Astrocyte (in vitro differentiated cells and primary cell): ENCODE measurements around the gene SLC25A36. TPM values are rescaled to one million over a fixed set of nuclear protein-coding genes. Genes with fewer than 3 reads are reported as not detected.
A peak's percentile ranks its signal among the peaks of the same experiment; 100 is the strongest.

ENCODE experiments used
- DNase-seq: peaks from one replicate; pipeline ENCODE4 v3.0.0-alpha.2; 2010; ENCODE audit warnings: low read depth
- FAIRE-seq: peaks from 2 replicates; lab custom pipeline; 2011; peaks lifted over from hg19 to GRCh38; lab: Jason Lieb, UNC
- H2AFZ ChIP-seq: 2 replicates; pipeline ENCODE4 v1.6.0; 2012; ENCODE audit warnings: low read depth, low read length, inconsistent platforms
- H3K27ac ChIP-seq: 2 replicates; pipeline ENCODE4 v1.5.1; 2011; ENCODE audit warnings: low read depth, low read length, inconsistent platforms
- H3K27me3 ChIP-seq: 2 replicates; pipeline ENCODE4 v1.6.0; 2011; ENCODE audit warnings: low read length, inconsistent platforms; ENCODE audit not compliant: insufficient read depth
- H3K36me3 ChIP-seq: 2 replicates; pipeline ENCODE4 v1.5.1; 2011; ENCODE audit warnings: low read length, inconsistent platforms; ENCODE audit not compliant: insufficient read depth
- H3K4me1 ChIP-seq: 2 replicates; pipeline ENCODE4 v1.5.1; 2011; ENCODE audit warnings: low read length, inconsistent platforms; ENCODE audit not compliant: insufficient read depth
- H3K4me2 ChIP-seq: 2 replicates; pipeline ENCODE4 v1.6.0; 2012; ENCODE audit warnings: low read length, inconsistent platforms
- H3K4me3 ChIP-seq: 2 replicates; pipeline ENCODE4 v1.5.1; 2011; ENCODE audit warnings: low read depth, mild to moderate bottlenecking, low read length, inconsistent platforms; ENCODE audit not compliant: insufficient read depth
- H3K79me2 ChIP-seq: 2 replicates; pipeline ENCODE4 v1.6.0; 2012; ENCODE audit warnings: mild to moderate bottlenecking, low read length, inconsistent platforms; ENCODE audit not compliant: insufficient read depth
- H3K9ac ChIP-seq: 2 replicates; pipeline ENCODE4 v1.6.0; 2012; ENCODE audit warnings: mild to moderate bottlenecking, low read length, inconsistent platforms
- H3K9me3 ChIP-seq: 2 replicates; pipeline ENCODE4 v1.5.1; 2012; ENCODE audit warnings: low read depth, mild to moderate bottlenecking, low read length, inconsistent platforms; ENCODE audit not compliant: insufficient read depth
- H4K20me1 ChIP-seq: 2 replicates; pipeline ENCODE4 v1.6.0; 2012; ENCODE audit warnings: low read length, inconsistent platforms; ENCODE audit not compliant: insufficient read depth
- H3K27ac Mint-ChIP-seq: one replicate; pipeline ENCODE4 v1.8.0; 2021; ENCODE audit warnings: mild to moderate bottlenecking, mixed read lengths; ENCODE audit not compliant: unreplicated experiment
- H3K27me3 Mint-ChIP-seq: one replicate; pipeline ENCODE4 v1.8.0; 2021; ENCODE audit warnings: low read depth, mixed read lengths; ENCODE audit not compliant: unreplicated experiment
- H3K36me3 Mint-ChIP-seq: one replicate; pipeline ENCODE4 v1.8.0; 2021; ENCODE audit warnings: low read depth, mixed read lengths; ENCODE audit not compliant: unreplicated experiment
- H3K4me1 Mint-ChIP-seq: one replicate; pipeline ENCODE4 v1.8.0; 2021; ENCODE audit warnings: low read depth, mixed read lengths; ENCODE audit not compliant: unreplicated experiment
- H3K4me3 Mint-ChIP-seq: one replicate; pipeline ENCODE4 v1.8.0; 2021; ENCODE audit warnings: mild to moderate bottlenecking, moderate library complexity, mixed read lengths; ENCODE audit not compliant: unreplicated experiment
- H3K9me3 Mint-ChIP-seq: one replicate; pipeline ENCODE4 v1.8.0; 2021; ENCODE audit warnings: mild to moderate bottlenecking, mixed read lengths; ENCODE audit not compliant: unreplicated experiment
- EZH2 ChIP-seq: IDR thresholded peaks from 2 replicates; pipeline ENCODE4 v1.6.1; 2012; ENCODE audit warnings: mild to moderate bottlenecking, low read length, inconsistent platforms; ENCODE audit not compliant: insufficient read depth
- total RNA-seq: library from RNA; stranded (reverse); gene quantifications from 2 replicates; pipeline ENCODE4 v1.2.1, GENCODE V29; 2021
- TF ChIP-seq, protein P1 (sequence below): IDR thresholded peaks from 2 replicates; pipeline ENCODE4 v1.5.1; 2011; ENCODE audit warnings: low read depth, mild to moderate bottlenecking, inconsistent platforms, low read length, moderate library complexity; ENCODE audit not compliant: insufficient read depth

Gene SLC25A36
- total RNA-seq, 1 donor from 2014 or later: 81.0 TPM

DNA sequence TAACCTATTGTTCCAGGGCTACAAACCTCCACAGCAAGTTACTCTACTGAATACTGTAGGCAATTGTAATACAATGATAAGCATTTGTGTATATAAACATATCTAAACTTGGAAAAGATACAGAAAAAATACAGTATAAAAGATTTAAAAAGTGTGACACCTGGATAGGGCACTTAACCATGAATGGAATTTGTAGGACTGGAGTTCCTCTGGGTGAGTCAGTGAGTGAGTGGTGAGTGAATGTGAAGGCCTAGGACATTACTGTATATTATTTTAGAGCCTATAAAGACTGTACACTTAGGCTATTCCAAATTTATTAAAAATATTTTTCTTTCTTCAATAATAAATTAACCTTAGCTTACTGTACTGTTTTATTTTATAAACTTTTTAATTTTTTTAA, 38.4 kb upstream of the SLC25A36 start:
- H3K4me1 Mint-ChIP-seq: peaks cover 11% of the 10 kb centered on the region
- no peak overlapping the region for H3K27ac ChIP-seq
- H3K9me3 ChIP-seq: no peaks in the 10 kb centered on the region
- no peak overlapping the region for H3K9ac ChIP-seq
- no peaks in the 10 kb centered on the region for H3K36me3 Mint-ChIP-seq
- H3K27me3 ChIP-seq: no peaks in the 10 kb centered on the region
- H3K9me3 Mint-ChIP-seq: no peaks in the 10 kb centered on the region
- H3K27ac Mint-ChIP-seq: no peak overlapping the region
- H3K79me2 ChIP-seq: no peaks in the 10 kb centered on the region
- H3K4me1 ChIP-seq: no peaks in the 10 kb centered on the region
- no peak for FAIRE-seq
- H3K36me3 ChIP-seq: no peaks in the 10 kb centered on the region
- DNase-seq: peak; percentile 40
- H4K20me1 ChIP-seq: no peaks in the 10 kb centered on the region
- TF ChIP-seq, protein P1, sequence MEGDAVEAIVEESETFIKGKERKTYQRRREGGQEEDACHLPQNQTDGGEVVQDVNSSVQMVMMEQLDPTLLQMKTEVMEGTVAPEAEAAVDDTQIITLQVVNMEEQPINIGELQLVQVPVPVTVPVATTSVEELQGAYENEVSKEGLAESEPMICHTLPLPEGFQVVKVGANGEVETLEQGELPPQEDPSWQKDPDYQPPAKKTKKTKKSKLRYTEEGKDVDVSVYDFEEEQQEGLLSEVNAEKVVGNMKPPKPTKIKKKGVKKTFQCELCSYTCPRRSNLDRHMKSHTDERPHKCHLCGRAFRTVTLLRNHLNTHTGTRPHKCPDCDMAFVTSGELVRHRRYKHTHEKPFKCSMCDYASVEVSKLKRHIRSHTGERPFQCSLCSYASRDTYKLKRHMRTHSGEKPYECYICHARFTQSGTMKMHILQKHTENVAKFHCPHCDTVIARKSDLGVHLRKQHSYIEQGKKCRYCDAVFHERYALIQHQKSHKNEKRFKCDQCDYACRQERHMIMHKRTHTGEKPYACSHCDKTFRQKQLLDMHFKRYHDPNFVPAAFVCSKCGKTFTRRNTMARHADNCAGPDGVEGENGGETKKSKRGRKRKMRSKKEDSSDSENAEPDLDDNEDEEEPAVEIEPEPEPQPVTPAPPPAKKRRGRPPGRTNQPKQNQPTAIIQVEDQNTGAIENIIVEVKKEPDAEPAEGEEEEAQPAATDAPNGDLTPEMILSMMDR: no peak
- no peak for TF ChIP-seq EZH2
- H3K4me3 Mint-ChIP-seq: no peak overlapping the region
- no peak overlapping the region for H3K4me2 ChIP-seq
- no peak overlapping the region for H2AFZ ChIP-seq
- no peak overlapping the region for H3K4me3 ChIP-seq
- H3K27me3 Mint-ChIP-seq: peaks cover 5% of the 10 kb centered on the region

DNA sequence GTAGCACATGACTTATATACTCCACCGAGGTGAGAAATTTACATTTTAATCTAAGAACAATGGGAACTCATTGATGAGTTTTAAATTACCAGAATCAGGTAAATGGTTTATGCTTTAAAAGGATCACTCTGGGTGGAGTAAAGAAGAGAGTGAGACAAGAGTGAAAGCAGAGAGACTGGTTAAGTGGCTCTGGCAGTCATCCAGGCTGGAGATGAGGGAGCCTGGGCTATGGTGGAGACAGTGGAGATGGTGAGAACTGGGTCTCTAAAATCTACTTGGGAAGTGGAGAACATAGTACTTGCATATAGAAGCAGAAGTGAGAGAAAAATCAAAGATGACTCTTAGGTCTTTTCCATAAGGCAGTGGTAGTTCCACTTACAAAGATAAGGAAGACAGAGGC, 37.1 kb upstream of the SLC25A36 start:
- H3K4me3 Mint-ChIP-seq: no peak overlapping the region
- H2AFZ ChIP-seq: no peak overlapping the region
- no peak overlapping the region for H3K4me3 ChIP-seq
- no peaks in the 10 kb centered on the region for H4K20me1 ChIP-seq
- no peaks in the 10 kb centered on the region for H3K36me3 Mint-ChIP-seq
- no peaks in the 10 kb centered on the region for H3K9me3 ChIP-seq
- H3K4me1 ChIP-seq: no peaks in the 10 kb centered on the region
- no peak overlapping the region for H3K9ac ChIP-seq
- H3K27me3 Mint-ChIP-seq: peaks cover 5% of the 10 kb centered on the region
- H3K27ac ChIP-seq: no peak overlapping the region
- H3K4me1 Mint-ChIP-seq: peaks cover 7% of the 10 kb centered on the region
- FAIRE-seq (no peak), DNase-seq (no peak)
- H3K9me3 Mint-ChIP-seq: no peaks in the 10 kb centered on the region
- H3K36me3 ChIP-seq: no peaks in the 10 kb centered on the region
- TF ChIP-seq, protein P1: no peak
- TF ChIP-seq EZH2: no peak
- H3K4me2 ChIP-seq: no peak overlapping the region
- no peaks in the 10 kb centered on the region for H3K79me2 ChIP-seq
- no peak overlapping the region for H3K27ac Mint-ChIP-seq
- H3K27me3 ChIP-seq: no peaks in the 10 kb centered on the region

DNA sequence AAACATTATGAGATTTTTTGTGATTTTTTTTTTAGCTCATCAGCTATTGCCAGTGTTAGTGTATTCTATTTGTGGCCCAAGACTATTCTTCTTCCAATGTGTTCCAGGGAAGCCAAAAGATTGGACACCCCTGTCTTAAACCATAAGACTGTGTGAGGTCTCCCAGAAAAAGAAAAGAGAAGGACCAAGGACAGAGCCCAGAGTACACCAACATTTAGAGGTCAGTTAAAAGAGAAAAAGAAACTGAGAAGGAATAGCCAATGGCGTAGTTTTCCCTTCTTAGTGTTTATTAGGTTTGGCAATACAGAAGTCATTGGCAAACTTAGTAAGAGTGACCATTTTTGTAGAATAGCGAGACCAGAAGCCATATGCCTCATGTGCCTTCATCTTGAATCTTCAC, 36.1 kb upstream of the SLC25A36 start:
- H3K27ac ChIP-seq: no peak overlapping the region
- no peaks in the 10 kb centered on the region for H4K20me1 ChIP-seq
- no peaks in the 10 kb centered on the region for H3K79me2 ChIP-seq
- no peak for FAIRE-seq
- no peaks in the 10 kb centered on the region for H3K36me3 Mint-ChIP-seq
- no peaks in the 10 kb centered on the region for H3K4me1 ChIP-seq
- H3K36me3 ChIP-seq: no peaks in the 10 kb centered on the region
- TF ChIP-seq EZH2: no peak
- TF ChIP-seq, protein P1: no peak
- H3K27ac Mint-ChIP-seq: no peak overlapping the region
- H3K9me3 ChIP-seq: no peaks in the 10 kb centered on the region
- no peak overlapping the region for H3K4me2 ChIP-seq
- no peak overlapping the region for H3K4me3 Mint-ChIP-seq
- H3K27me3 Mint-ChIP-seq: peaks cover 5% of the 10 kb centered on the region
- H2AFZ ChIP-seq: no peak overlapping the region
- no peak for DNase-seq
- no peaks in the 10 kb centered on the region for H3K27me3 ChIP-seq
- H3K9ac ChIP-seq: no peak overlapping the region
- no peaks in the 10 kb centered on the region for H3K9me3 Mint-ChIP-seq
- no peak overlapping the region for H3K4me3 ChIP-seq
- H3K4me1 Mint-ChIP-seq: peaks cover 7% of the 10 kb centered on the region
